ENCODE results near the gene TMEM222.

TMEM222 gene

GRCh38 chr1:27341525-27342252 lies 19.7 kb downstream of the TMEM222 start, which contains the start of gene SYTL1:
Gene SYTL1 (plus strand): TSS chr1:27342022. CDS start chr1:27345335, 3,313 bp downstream.
- peak in 1 of 51 donors; percentile 36 for DNase-seq

- DNase-seq, result no peak
These were observed 20.4 kb downstream of the TMEM222 start for GRCh38 chr1:27342391-27342777.

GRCh38 chr1:27342778-27343638 lies 21.0 kb downstream of the TMEM222 start:
- DNase-seq, result no peak

- DNase-seq, result no peak
These were observed 21.7 kb downstream of the TMEM222 start for GRCh38 chr1:27343639-27344025.

GRCh38 chr1:27345272-27345671 lies 23.3 kb downstream of the TMEM222 start:
- DNase-seq, result no peak

- DNase-seq, result no peak
These were observed 24.4 kb downstream of the TMEM222 start for GRCh38 chr1:27346357-27346756.

GRCh38 chr1:27346991-27347624 lies 25.1 kb downstream of the TMEM222 start:
- no peak for DNase-seq

- no peak for DNase-seq
These were observed 27.2 kb downstream of the TMEM222 start for GRCh38 chr1:27348861-27349783.

GRCh38 chr1:27349784-27350662 lies 28.1 kb downstream of the TMEM222 start:
- DNase-seq, result peak in 19 of 51 donors; percentile 7 to 52 (median 25)

GRCh38 chr1:27350663-27351540 lies 28.9 kb downstream of the TMEM222 start:
- DNase-seq, result peak in 2 of 51 donors; percentile 10 to 11

- no peak for DNase-seq
These were observed 29.7 kb downstream of the TMEM222 start for GRCh38 chr1:27351541-27352107.

GRCh38 chr1:27353166-27353565 lies 31.2 kb downstream of the TMEM222 start:
- DNase-seq, result no peak

GRCh38 chr1:27353629-27354028 lies 31.7 kb downstream of the TMEM222 start:
- no peak for DNase-seq

- no peak for DNase-seq
These were observed 33.7 kb downstream of the TMEM222 start for GRCh38 chr1:27355683-27356082.

- no peak for DNase-seq
These were observed 34.3 kb downstream of the TMEM222 start for GRCh38 chr1:27356277-27356618.

- no peak for DNase-seq
These were observed 34.8 kb downstream of the TMEM222 start for GRCh38 chr1:27356619-27357280.

GRCh38 chr1:27357281-27358037 lies 35.5 kb downstream of the TMEM222 start:
- peak in 41 of 51 donors; percentile 4 to 73 (median 36) for DNase-seq
